PC-3 (cell line): ENCODE data around the gene SF3B2. TPM values are rescaled to one million over a fixed set of nuclear protein-coding genes. Genes with fewer than 3 reads are reported as not detected.
A peak's percentile ranks its signal among the peaks of the same experiment; 100 is the strongest.

ENCODE experiments used
- ATAC-seq: fragments of 200-7000 bp; cut with Tn5 transposase; 2 replicates; pipeline ENCODE4 v1.9.1; 2020; ENCODE audit warnings: mild to moderate bottlenecking, moderate library complexity
- BruUV-seq: library from RNA; stranded (reverse); fragments of 400-500 nt; replicated peaks from 2 replicates; lab custom pipeline; 2021; lab: Mats Ljungman, UMichigan
- CTCF ChIA-PET: fragments of 300-600 bp; sonication (Branson Sonifier 250); formaldehyde crosslinking; loops from one replicate; lab custom pipeline; 2022; ENCODE audit warnings: antibody characterized with exemption; lab: Charles Lee
- POLR2A ChIA-PET: fragments of 300-600 bp; sonication (Branson Sonifier 250); formaldehyde crosslinking; loops from one replicate; lab custom pipeline; 2022; ENCODE audit warnings: antibody characterized with exemption; ENCODE audit not compliant: unreplicated experiment; lab: Charles Lee
- DNase-seq: peaks from one replicate; pipeline ENCODE4 v3.0.0-alpha.2; 2015
- H2AFZ ChIP-seq: fragments of 300-600 bp; sonication (generic); 2 replicates; pipeline ENCODE4 v1.6.0; 2016; ENCODE audit warnings: antibody characterized with exemption, low read length
- H3F3A ChIP-seq: fragments of 300-600 bp; sonication (generic); one replicate; pipeline ENCODE4 v1.6.0; 2017; ENCODE audit warnings: antibody characterized with exemption, low read length, control low read depth, mild to moderate bottlenecking; ENCODE audit not compliant: unreplicated experiment
- H3K27ac ChIP-seq: fragments of 300-600 bp; sonication (generic); 2 replicates; pipeline ENCODE4 v1.5.1; 2016; ENCODE audit warnings: mild to moderate bottlenecking, low read length
- H3K27me3 ChIP-seq: fragments of 300-600 bp; sonication (generic); 2 replicates; pipeline ENCODE4 v1.6.1; 2016; ENCODE audit warnings: low read length, mixed read lengths
- H3K36me3 ChIP-seq: fragments of 300-600 bp; sonication (generic); 2 replicates; pipeline ENCODE4 v1.6.1; 2016; ENCODE audit warnings: low read depth, mixed run types, low read length, mixed read lengths
- H3K4me1 ChIP-seq: fragments of 300-600 bp; sonication (generic); 2 replicates; pipeline ENCODE4 v1.5.1; 2016; ENCODE audit warnings: low read length; ENCODE audit not compliant: insufficient read depth
- H3K4me2 ChIP-seq: fragments of 300-600 bp; sonication (generic); 2 replicates; pipeline ENCODE4 v1.6.0; 2016; ENCODE audit warnings: low read length
- H3K4me3 ChIP-seq: fragments of 300-600 bp; sonication (generic); 2 replicates; pipeline ENCODE4 v1.5.1; 2016; ENCODE audit warnings: mild to moderate bottlenecking, low read length, mixed read lengths
- H3K79me2 ChIP-seq: fragments of 300-600 bp; sonication (generic); 2 replicates; pipeline ENCODE4 v1.6.1; 2017; ENCODE audit warnings: low read length, mixed read lengths
- H3K9ac ChIP-seq: fragments of 300-600 bp; sonication (generic); 2 replicates; pipeline ENCODE4 v1.6.0; 2016; ENCODE audit warnings: mild to moderate bottlenecking, low read length
- H3K9me2 ChIP-seq: fragments of 300-600 bp; sonication (generic); replicated peaks from 2 replicates; pipeline ENCODE4 v1.6.1; 2016; ENCODE audit warnings: mixed run types, low read length, mixed read lengths
- H3K9me3 ChIP-seq: fragments of 300-600 bp; sonication (generic); 2 replicates; pipeline ENCODE4 v1.6.1; 2016; ENCODE audit warnings: low read length, mixed read lengths
- H4K20me1 ChIP-seq: fragments of 300-600 bp; sonication (generic); 2 replicates; pipeline ENCODE4 v1.6.1; 2016; ENCODE audit warnings: low read length, mixed read lengths
- EZH2 ChIP-seq: fragments of 300-600 bp; sonication (generic); IDR thresholded peaks from one replicate; pipeline ENCODE4 v1.6.1; 2017; ENCODE audit warnings: antibody characterized with exemption, mild to moderate bottlenecking, low read length; ENCODE audit not compliant: unreplicated experiment
- EZH2phosphoT487 ChIP-seq: fragments of 300-600 bp; sonication (generic); IDR thresholded peaks from 2 replicates; pipeline ENCODE4 v1.6.1; 2018; ENCODE audit warnings: mild to moderate bottlenecking, antibody characterized with exemption, low read length, borderline replicate concordance
- intact Hi-C: fragments of 100-400 bp; cut with micrococcal nuclease; formaldehyde crosslinking; loops from 2 replicates; pipeline ENCODE4 v1.9.0; 2023
- total RNA-seq: library from RNA; depleted of rRNA; stranded (reverse); fragments of >200 nt; gene quantifications from 2 replicates; pipeline ENCODE4 v1.2.3, GENCODE V29; 2014
- TF ChIP-seq, protein P1 (sequence below): fragments of 300-600 bp; sonication (generic); conservative IDR thresholded peaks from 2 replicates; pipeline ENCODE4 v1.5.1; 2017; ENCODE audit warnings: antibody characterized with exemption, low read depth, mild to moderate bottlenecking, low read length

SF3B2 gene
- total RNA-seq, 1 experiment from 2014 or later = 241 TPM

DNA sequence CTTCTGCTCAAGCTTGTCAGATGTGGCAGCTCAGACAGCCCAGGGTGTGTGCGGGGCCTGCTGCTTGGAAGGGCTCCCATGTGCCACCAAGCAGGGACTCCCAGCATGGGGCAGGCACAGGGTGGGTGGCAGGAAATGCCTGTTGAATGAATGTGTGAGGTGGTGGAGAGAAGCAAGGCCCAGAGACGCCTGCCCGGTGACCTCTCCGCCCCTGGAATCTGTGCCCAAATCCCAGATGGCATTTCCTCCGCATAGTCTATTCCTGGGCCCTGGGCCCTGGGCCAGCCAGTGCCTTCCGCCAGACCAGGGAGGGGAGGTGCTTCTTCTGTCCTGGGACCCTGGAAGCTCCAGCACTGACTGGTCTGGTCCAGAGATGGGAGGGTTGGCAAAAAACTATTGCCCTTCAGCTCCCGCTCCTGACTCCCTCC lies 36.7 kb upstream of the SF3B2 start:
- ChIA-PET POLR2A (no interaction called here), CTCF (no interaction called here)
- Histone ChIP-seq H2AFZ (peak overlapping the region; percentile 37; the same call in 1 of the 2 replicates), H3K9me3 (no peaks in the 10 kb centered on the region), H3F3A (no peaks in the 10 kb centered on the region), H3K9ac (no peak overlapping the region), H3K9me2 (no peaks in the 10 kb centered on the region), H3K4me1 (peaks cover 43% of the 10 kb centered on the region), H3K4me3 (no peak overlapping the region), H3K4me2 (peak overlapping the region; percentile 1; the same call in 1 of the 2 replicates), H4K20me1 (no peaks in the 10 kb centered on the region), H3K27ac (0 out of 2 replicates have a peak overlapping the region, but pooled peaks have one; percentile 10), H3K79me2 (no peaks in the 10 kb centered on the region), H3K36me3 (no peaks in the 10 kb centered on the region), H3K27me3 (no peaks in the 10 kb centered on the region)
- peak; percentile 63 for DNase-seq
- intact Hi-C loops = no loop called here
- TF ChIP-seq, protein P1, sequence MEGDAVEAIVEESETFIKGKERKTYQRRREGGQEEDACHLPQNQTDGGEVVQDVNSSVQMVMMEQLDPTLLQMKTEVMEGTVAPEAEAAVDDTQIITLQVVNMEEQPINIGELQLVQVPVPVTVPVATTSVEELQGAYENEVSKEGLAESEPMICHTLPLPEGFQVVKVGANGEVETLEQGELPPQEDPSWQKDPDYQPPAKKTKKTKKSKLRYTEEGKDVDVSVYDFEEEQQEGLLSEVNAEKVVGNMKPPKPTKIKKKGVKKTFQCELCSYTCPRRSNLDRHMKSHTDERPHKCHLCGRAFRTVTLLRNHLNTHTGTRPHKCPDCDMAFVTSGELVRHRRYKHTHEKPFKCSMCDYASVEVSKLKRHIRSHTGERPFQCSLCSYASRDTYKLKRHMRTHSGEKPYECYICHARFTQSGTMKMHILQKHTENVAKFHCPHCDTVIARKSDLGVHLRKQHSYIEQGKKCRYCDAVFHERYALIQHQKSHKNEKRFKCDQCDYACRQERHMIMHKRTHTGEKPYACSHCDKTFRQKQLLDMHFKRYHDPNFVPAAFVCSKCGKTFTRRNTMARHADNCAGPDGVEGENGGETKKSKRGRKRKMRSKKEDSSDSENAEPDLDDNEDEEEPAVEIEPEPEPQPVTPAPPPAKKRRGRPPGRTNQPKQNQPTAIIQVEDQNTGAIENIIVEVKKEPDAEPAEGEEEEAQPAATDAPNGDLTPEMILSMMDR = no peak
- TF ChIP-seq EZH2 (no peak), EZH2phosphoT487 (no peak)
- peak; percentile 48 for ATAC-seq
- no TSS peak for BruUV-seq

DNA sequence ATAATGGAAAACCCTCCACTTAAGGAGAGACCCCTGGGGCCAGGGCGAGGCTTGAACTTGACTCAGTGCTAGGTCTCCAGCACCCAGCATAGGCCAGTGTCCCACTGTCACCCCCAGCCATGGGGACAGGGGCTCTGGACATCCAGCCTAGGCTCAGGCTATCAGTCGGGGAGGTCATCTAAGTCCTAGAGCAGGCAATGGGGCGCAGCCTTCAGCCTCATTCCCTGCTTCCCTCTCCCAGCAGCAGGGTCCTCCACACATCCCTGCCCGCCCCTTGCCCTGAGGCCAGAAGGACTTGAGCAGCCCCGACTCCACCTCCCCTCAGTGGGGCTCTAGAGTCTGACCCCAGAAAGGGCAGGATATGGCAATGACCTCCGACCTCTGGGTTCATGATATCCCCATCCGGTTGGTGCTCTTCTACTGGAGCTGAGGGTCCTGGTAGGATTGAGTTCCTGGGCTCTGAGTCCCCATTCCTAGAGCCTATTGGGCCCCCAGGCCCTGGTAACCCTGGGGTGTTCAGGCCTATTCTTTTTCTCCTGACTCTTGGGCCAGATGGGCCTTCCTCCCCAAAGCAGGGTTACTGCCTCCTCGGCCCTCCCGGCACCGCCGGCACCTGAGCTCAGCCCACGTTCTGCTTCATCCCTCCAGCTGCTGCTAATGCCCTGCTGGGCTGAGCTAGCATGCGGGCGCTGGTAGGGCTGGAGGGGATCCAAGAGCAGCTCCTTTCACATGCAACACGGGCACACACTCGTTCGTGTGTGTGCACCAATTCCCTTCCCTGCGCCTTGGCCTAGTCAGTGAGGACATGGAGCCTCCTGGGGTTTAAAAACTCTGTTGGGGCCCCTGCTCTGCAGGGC lies 36.0 kb upstream of the SF3B2 start:
- H3K4me3 ChIP-seq = no peak overlapping the region
- TF ChIP-seq EZH2phosphoT487 (no peak), EZH2 (no peak)
- TF ChIP-seq, protein P1 = no peak
- H3K36me3 ChIP-seq = no peaks in the 10 kb centered on the region
- no peaks in the 10 kb centered on the region for H3K27me3 ChIP-seq
- H3K9me2 ChIP-seq = no peaks in the 10 kb centered on the region
- peak overlapping the region; percentile 1; the same call in 1 of the 2 replicates for H3K4me2 ChIP-seq
- ATAC-seq (no peak), DNase-seq (no peak)
- no TSS peak for BruUV-seq
- H3K9ac ChIP-seq = no peak overlapping the region
- no peak overlapping the region for H3K27ac ChIP-seq
- H3K9me3 ChIP-seq = no peaks in the 10 kb centered on the region
- ChIA-PET POLR2A (no interaction called here), CTCF (no interaction called here)
- H4K20me1 ChIP-seq = no peaks in the 10 kb centered on the region
- H3F3A ChIP-seq = no peaks in the 10 kb centered on the region
- peaks cover 43% of the 10 kb centered on the region for H3K4me1 ChIP-seq
- intact Hi-C loops = no loop called here
- no peaks in the 10 kb centered on the region for H3K79me2 ChIP-seq
- H2AFZ ChIP-seq = no peak overlapping the region

DNA sequence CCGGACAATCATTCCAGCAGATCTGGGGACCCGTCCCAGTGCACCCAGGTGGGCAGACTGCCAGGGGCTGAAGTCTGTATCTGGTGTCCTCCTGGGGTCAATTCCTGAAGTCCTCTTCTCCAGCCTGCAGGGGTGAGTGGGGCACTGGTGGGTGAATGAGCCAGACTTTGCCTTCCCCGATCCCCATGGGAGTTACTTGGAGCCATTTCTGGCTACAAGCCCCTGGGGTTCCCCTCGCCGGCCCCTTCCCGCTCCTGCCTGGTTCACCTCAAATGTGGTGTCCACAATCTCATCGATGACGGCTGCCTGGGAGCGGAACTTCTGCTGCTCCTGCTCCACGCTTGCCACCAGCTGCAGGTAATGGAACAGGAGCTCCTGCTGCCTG lies 35.4 kb upstream of the SF3B2 start:
- Histone ChIP-seq H2AFZ (no peak overlapping the region), H3K4me3 (no peak overlapping the region), H3F3A (no peaks in the 10 kb centered on the region), H3K27ac (no peak overlapping the region), H4K20me1 (no peaks in the 10 kb centered on the region), H3K4me2 (no peak overlapping the region), H3K27me3 (no peaks in the 10 kb centered on the region), H3K4me1 (peaks cover 45% of the 10 kb centered on the region), H3K36me3 (no peaks in the 10 kb centered on the region), H3K9me2 (no peaks in the 10 kb centered on the region), H3K79me2 (no peaks in the 10 kb centered on the region), H3K9me3 (no peaks in the 10 kb centered on the region), H3K9ac (no peak overlapping the region)
- intact Hi-C loops = no loop called here
- ChIA-PET CTCF (interaction anchor here (0.6 kb wide), 1 partner anchor 28 kb away, joined by 4 read pairs; no protein-coding TSS in a partner anchor), POLR2A (no interaction called here)
- ATAC-seq (no peak), DNase-seq (no peak)
- no TSS peak for BruUV-seq
- TF ChIP-seq EZH2phosphoT487 = no peak
- TF ChIP-seq, protein P1 = no peak
- TF ChIP-seq EZH2 = no peak
